ENCODE measurements around the gene HADHB. TPM values are rescaled to one million over a fixed set of nuclear protein-coding genes. Genes with fewer than 3 reads are reported as not detected.

HADHB gene
- total and polyA plus RNA-seq, 2 of the 13 experiments (the other 11 are each of a cell fraction or from before 2014, with no cell fraction given) = 112 to 238 TPM

- TF ChIP-seq, protein P1, sequence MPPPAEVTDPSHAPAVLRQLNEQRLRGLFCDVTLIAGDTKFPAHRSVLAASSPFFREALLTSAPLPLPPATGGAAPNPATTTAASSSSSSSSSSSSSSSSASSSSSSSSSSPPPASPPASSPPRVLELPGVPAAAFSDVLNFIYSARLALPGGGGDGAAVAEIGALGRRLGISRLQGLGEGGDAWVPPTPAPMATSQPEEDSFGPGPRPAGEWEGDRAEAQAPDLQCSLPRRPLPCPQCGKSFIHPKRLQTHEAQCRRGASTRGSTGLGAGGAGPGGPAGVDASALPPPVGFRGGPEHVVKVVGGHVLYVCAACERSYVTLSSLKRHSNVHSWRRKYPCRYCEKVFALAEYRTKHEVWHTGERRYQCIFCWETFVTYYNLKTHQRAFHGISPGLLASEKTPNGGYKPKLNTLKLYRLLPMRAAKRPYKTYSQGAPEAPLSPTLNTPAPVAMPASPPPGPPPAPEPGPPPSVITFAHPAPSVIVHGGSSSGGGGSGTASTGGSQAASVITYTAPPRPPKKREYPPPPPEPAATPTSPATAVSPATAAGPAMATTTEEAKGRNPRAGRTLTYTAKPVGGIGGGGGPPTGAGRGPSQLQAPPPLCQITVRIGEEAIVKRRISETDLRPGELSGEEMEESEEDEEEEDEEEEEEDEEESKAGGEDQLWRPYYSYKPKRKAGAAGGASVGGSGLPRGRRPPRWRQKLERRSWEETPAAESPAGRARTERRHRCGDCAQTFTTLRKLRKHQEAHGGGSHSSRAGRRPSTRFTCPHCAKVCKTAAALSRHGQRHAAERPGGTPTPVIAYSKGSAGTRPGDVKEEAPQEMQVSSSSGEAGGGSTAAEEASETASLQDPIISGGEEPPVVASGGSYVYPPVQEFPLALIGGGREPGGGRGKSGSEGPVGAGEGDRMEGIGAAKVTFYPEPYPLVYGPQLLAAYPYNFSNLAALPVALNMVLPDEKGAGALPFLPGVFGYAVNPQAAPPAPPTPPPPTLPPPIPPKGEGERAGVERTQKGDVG (CRISPR knock-in tag; IDR thresholded peaks at IDR 0.05; ENCODE audit: borderline replicate concordance) = no peak
- TF ChIP-seq KAT7 (CRISPR knock-in tag; IDR thresholded peaks at IDR 0.05; ENCODE audit: borderline replicate concordance) = no peak
- TF ChIP-seq, protein P2, sequence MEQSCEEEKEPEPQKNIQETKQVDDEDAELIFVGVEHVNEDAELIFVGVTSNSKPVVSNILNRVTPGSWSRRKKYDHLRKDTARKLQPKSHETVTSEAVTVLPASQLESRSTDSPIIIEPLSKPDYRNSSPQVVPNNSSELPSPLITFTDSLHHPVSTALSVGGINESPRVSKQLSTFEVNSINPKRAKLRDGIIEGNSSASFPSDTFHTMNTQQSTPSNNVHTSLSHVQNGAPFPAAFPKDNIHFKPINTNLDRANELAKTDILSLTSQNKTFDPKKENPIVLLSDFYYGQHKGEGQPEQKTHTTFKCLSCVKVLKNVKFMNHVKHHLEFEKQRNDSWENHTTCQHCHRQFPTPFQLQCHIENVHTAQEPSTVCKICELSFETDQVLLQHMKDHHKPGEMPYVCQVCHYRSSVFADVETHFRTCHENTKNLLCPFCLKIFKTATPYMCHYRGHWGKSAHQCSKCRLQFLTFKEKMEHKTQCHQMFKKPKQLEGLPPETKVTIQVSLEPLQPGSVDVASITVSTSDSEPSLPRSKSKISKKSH (CRISPR knock-in tag; IDR thresholded peaks at IDR 0.05; ENCODE audit: borderline replicate concordance) = 0 out of 2 replicates have a peak, but pooled peaks have one; percentile 41
- no peak for TF ChIP-seq MAX (IDR thresholded peaks at IDR 0.05)
- TF ChIP-seq ZNF670 (CRISPR knock-in tag; IDR thresholded peaks at IDR 0.05; ENCODE audit: borderline replicate concordance) = no peak
- TF ChIP-seq, protein P3, sequence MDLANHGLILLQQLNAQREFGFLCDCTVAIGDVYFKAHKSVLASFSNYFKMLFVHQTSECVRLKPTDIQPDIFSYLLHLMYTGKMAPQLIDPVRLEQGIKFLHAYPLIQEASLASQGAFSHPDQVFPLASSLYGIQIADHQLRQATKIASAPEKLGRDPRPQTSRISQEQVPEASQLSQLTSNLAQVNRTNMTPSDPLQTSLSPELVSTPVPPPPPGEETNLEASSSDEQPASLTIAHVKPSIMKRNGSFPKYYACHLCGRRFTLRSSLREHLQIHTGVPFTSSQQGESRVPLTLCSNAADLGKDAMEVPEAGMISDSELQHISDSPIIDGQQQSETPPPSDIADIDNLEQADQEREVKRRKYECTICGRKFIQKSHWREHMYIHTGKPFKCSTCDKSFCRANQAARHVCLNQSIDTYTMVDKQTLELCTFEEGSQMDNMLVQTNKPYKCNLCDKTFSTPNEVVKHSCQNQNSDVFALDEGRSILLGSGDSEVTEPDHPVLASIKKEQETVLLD (CRISPR knock-in tag; IDR thresholded peaks at IDR 0.05; ENCODE audit: low read depth) = no peak
- TF ChIP-seq ZNF124 (CRISPR knock-in tag; IDR thresholded peaks at IDR 0.05) = no peak
- TF ChIP-seq ZNF703 (CRISPR knock-in tag; IDR thresholded peaks at IDR 0.05; ENCODE audit: borderline replicate concordance) = no peak
- TF ChIP-seq NFKBIZ (CRISPR knock-in tag; IDR thresholded peaks at IDR 0.05) = no peak
- TF ChIP-seq MIER2 (CRISPR knock-in tag; IDR thresholded peaks at IDR 0.05) = no peak
- TF ChIP-seq HOXA3 (CRISPR knock-in tag; IDR thresholded peaks at IDR 0.05) = no peak
- TF ChIP-seq GABPA (IDR thresholded peaks at IDR 0.05; ENCODE audit: low read depth, low read length) = no peak
- no peak for TF ChIP-seq GABPA (CRISPR knock-in tag; IDR thresholded peaks at IDR 0.05; ENCODE audit: low read depth)
- no peak for TF ChIP-seq STAT6 (CRISPR knock-in tag; IDR thresholded peaks at IDR 0.05; ENCODE audit: borderline replicate concordance)
- no peak for TF ChIP-seq ZNF383 (CRISPR knock-in tag; IDR thresholded peaks at IDR 0.05; ENCODE audit: borderline replicate concordance)
- TF ChIP-seq SNAI1 (CRISPR knock-in tag; IDR thresholded peaks at IDR 0.05; ENCODE audit: borderline replicate concordance) = no peak
- TF ChIP-seq ZSCAN21 (CRISPR knock-in tag; IDR thresholded peaks at IDR 0.05; ENCODE audit: borderline replicate concordance) = 0 out of 2 replicates have a peak, but pooled peaks have one; percentile 23
- TF ChIP-seq, protein P4, sequence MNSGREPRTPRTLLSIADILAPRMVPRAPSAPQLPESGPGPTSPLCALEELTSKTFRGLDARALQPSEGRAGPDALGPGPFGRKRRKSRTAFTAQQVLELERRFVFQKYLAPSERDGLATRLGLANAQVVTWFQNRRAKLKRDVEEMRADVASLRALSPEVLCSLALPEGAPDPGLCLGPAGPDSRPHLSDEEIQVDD (CRISPR knock-in tag; IDR thresholded peaks at IDR 0.05; ENCODE audit: borderline replicate concordance) = no peak
- no peak for TF ChIP-seq ETV6 (CRISPR knock-in tag; conservative IDR thresholded peaks at IDR 0.05)
- TF ChIP-seq ZFP36L1 (CRISPR knock-in tag; IDR thresholded peaks at IDR 0.05) = no peak
Observed at GRCh38 chr2:26314243-26314642, 69.5 kb downstream of the HADHB start (continued).
